Measurements from ENCODE around the gene RGS14. TPM values are rescaled to one million over a fixed set of nuclear protein-coding genes. Genes with fewer than 3 reads are reported as not detected.

RGS14 gene
- total and polyA plus RNA-seq, 5 donors from 2014 or later = 40.1 to 93.3 (median 53.4) TPM

DNA sequence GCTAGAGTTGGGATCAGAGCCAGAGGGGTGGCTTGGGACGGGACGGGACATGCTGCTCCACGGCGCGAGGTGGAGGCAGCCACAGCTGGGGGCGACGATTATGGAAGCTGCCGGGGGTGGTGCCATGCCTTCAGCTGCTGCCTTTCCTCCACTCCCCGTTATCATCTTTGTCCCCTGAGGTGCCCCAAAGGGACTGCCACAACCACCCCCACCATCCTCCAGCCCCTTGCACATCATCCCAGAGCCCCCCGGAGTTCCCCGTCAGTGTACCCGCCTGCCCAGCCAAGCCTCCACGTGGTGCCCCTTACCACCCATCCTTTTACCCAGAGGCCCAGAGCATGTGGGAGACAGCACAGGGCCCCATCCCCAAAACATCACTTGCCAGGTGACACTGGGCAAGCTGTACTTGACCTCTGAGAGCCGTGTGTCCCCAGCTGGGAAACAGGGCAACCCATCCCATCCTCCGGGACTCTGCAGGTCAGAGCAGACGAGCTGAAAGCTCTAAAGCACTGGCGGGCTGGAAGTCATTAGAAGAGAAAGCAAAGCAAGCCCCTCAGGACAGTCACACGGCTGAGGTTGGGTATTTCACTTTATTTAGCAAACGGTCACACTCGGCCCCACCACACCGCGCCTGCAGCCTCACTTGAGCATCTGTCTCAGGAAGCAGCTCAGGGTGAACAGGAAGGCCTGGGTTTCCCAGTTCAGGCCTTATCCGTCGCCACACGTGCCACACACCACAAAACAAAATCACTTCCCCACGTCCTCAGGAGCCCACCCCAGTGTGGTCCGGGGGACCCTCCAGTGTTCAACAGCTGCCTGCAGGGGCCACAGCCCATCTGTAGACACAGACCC, 26.5 kb upstream of the RGS14 start:
- H3K27me3 Mint-ChIP-seq = no peaks in the 10 kb centered on the region
- no peaks in the 10 kb centered on the region for H3K4me1 ChIP-seq (ENCODE audit: control insufficient read depth, insufficient read depth, low read length, poor library complexity, severe bottlenecking)
- peaks cover 0 to 14% (median 6%) of the 10 kb centered on the region in 4 donors for H3K4me1 Mint-ChIP-seq
- no peak for DNase-seq
- H3K27me3 ChIP-seq (ENCODE audit: control insufficient read depth, insufficient read depth, low read length) = no peaks in the 10 kb centered on the region
- H3K9me3 Mint-ChIP-seq = no peaks in the 10 kb centered on the region
- ATAC-seq (ENCODE audit: low read depth in 2 of 2) = no peak
- H3K36me3 Mint-ChIP-seq = peaks cover 25% of the 10 kb centered on the region
- peaks cover 56% of the 10 kb centered on the region for H3K36me3 ChIP-seq (ENCODE audit: control insufficient read depth, insufficient read depth, low read length)
- no peak overlapping the region for H3K27ac Mint-ChIP-seq
- no peak overlapping the region for H3K4me3 ChIP-seq (ENCODE audit: low read depth, low read length)
- H3K4me3 Mint-ChIP-seq = no peak overlapping the region
- H3K27ac ChIP-seq (ENCODE audit: insufficient read depth, low read length, poor library complexity, severe bottlenecking) = no peak overlapping the region
- no peaks in the 10 kb centered on the region for H3K9me3 ChIP-seq (ENCODE audit: control insufficient read depth in 2 of 2, low read length in 2 of 2)

DNA sequence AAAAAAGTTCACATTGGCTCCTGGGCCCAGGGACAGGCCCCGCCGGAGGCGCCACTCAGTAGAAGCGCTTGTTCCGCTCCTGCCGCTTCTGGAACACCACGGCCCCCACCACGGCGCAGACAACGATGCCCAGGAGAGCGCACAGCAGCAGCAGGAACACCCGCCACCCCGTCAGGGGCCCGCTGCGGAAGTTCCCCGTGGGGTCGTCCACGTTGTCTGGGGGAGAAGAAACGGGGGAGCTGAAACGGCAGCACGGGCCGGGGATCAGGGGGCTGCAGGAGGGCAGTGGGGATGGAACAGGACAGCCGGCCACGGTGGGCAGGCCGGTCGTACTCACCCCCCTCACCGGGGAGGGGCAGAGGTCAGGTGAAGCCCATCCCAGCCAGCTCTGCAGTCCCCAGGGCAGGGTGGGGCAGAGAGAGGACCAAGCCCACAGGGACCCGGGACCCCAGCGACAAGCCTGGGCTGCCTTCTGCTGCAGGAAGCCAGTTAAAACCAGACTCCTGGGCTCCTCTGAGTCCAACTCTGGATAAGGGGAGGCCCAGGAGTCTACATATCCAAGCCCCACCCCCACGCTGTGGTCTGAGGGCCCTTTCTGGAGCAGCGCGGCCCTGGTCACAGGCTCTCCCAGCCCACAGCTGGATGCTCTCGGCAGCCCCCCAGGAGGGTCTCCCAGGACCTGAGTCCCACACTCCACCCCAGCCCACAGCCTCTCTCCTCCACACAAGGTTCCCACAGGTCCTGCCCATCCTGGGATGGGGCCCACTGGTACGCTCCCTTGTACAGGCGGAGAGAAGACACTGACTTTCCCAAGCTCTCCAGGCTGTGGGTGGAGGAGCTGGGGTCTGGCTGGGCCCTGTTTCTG, 25.5 kb upstream of the RGS14 start:
- no peak overlapping the region for H3K4me3 ChIP-seq (ENCODE audit: low read depth, low read length)
- Mint-ChIP-seq H3K4me3 (no peak overlapping the region), H3K27me3 (no peaks in the 10 kb centered on the region), H3K27ac (no peak overlapping the region), H3K4me1 (peaks cover 0 to 11% (median 6%) of the 10 kb centered on the region in 4 donors), H3K36me3 (peaks cover 29% of the 10 kb centered on the region), H3K9me3 (no peaks in the 10 kb centered on the region)
- peaks cover 66% of the 10 kb centered on the region for H3K36me3 ChIP-seq (ENCODE audit: control insufficient read depth, insufficient read depth, low read length)
- H3K27ac ChIP-seq (ENCODE audit: insufficient read depth, low read length, poor library complexity, severe bottlenecking) = no peak overlapping the region
- ATAC-seq (ENCODE audit: low read depth in 2 of 2) (no peak), DNase-seq (no peak)
- H3K9me3 ChIP-seq (ENCODE audit: control insufficient read depth in 2 of 2, low read length in 2 of 2) = no peaks in the 10 kb centered on the region
- H3K27me3 ChIP-seq (ENCODE audit: control insufficient read depth, insufficient read depth, low read length) = no peaks in the 10 kb centered on the region
- no peaks in the 10 kb centered on the region for H3K4me1 ChIP-seq (ENCODE audit: control insufficient read depth, insufficient read depth, low read length, poor library complexity, severe bottlenecking)

DNA sequence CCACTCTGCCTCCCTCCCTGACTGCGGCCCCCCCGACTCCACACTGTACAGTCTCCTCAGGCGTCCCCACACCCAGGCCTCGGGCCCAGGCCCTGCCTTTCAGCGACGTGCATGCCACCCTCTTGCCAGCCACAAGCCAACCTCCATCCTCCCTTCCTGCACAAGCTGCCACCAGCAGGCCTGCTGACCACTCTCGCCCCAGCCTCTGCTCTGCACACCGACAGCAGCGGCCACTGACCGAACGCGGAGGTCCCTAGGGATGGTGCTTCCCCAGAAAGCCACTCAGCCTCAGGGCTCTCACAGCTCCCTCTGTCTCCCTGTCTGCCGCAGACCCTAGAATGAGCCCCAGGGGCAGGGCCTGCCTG, 24.8 kb upstream of the RGS14 start:
- Histone ChIP-seq H3K36me3 (ENCODE audit: control insufficient read depth, insufficient read depth, low read length) (peaks cover 67% of the 10 kb centered on the region), H3K4me3 (ENCODE audit: low read depth, low read length) (no peak overlapping the region), H3K27me3 (ENCODE audit: control insufficient read depth, insufficient read depth, low read length) (no peaks in the 10 kb centered on the region), H3K27ac (ENCODE audit: insufficient read depth, low read length, poor library complexity, severe bottlenecking) (no peak overlapping the region), H3K9me3 (ENCODE audit: control insufficient read depth in 2 of 2, low read length in 2 of 2) (no peaks in the 10 kb centered on the region), H3K4me1 (ENCODE audit: control insufficient read depth, insufficient read depth, low read length, poor library complexity, severe bottlenecking) (no peaks in the 10 kb centered on the region)
- Mint-ChIP-seq H3K4me1 (peaks cover 0 to 6% (median 2%) of the 10 kb centered on the region in 4 donors), H3K4me3 (no peak overlapping the region), H3K36me3 (peaks cover 27% of the 10 kb centered on the region), H3K9me3 (no peaks in the 10 kb centered on the region), H3K27me3 (no peaks in the 10 kb centered on the region), H3K27ac (no peak overlapping the region)
- DNase-seq (no peak), ATAC-seq (ENCODE audit: low read depth in 2 of 2) (no peak)

DNA sequence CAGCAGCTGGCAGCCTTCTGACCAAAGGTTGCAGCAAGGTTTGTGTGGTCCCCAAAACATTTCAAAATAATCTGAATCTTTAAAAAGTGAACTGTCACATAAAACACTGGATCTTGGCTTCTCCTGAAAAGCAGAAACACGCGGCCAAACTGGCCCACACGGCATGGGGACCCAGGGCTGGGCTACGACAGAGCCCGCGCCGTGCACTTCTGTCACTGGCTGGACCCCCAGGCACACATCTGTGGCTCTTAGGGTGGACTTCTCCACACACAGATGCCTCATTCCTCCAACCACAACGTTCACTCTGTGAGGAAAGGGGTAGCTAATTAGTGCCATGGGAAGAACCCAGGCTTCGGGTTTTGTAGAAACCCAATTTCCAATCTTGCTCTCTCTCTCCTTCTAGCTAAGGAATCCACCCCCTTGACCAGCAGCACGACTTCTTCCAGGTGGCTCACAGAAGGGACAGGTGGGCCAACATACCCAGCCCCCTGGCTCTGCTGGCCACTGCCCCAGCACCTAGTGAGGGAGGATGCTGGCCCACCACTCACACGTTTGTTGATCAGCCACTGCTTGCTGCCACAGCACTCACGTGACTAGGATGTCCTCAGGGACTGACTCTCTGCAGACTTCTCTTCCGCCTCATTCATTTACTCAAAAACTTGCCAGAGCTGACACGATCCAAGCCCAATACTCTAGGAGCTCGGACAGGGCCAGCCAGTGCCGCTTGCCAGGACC, 24.1 kb upstream of the RGS14 start:
- no peaks in the 10 kb centered on the region for H3K4me1 ChIP-seq (ENCODE audit: control insufficient read depth, insufficient read depth, low read length, poor library complexity, severe bottlenecking)
- H3K36me3 ChIP-seq (ENCODE audit: control insufficient read depth, insufficient read depth, low read length) = peaks cover 72% of the 10 kb centered on the region
- H3K27ac Mint-ChIP-seq = peak overlapping the region in 1 of 3 donors; percentile 51
- H3K27me3 ChIP-seq (ENCODE audit: control insufficient read depth, insufficient read depth, low read length) = no peaks in the 10 kb centered on the region
- peak overlapping the region in 1 of 4 donors; percentile 48 for H3K4me3 Mint-ChIP-seq
- no peak overlapping the region for H3K4me3 ChIP-seq (ENCODE audit: low read depth, low read length)
- H3K9me3 Mint-ChIP-seq = no peaks in the 10 kb centered on the region
- no peaks in the 10 kb centered on the region for H3K27me3 Mint-ChIP-seq
- DNase-seq = no peak
- no peak for ATAC-seq (ENCODE audit: low read depth in 2 of 2)
- peaks cover 0 to 6% (median 2%) of the 10 kb centered on the region in 4 donors for H3K4me1 Mint-ChIP-seq
- no peak overlapping the region for H3K27ac ChIP-seq (ENCODE audit: insufficient read depth, low read length, poor library complexity, severe bottlenecking)
- peaks cover 27% of the 10 kb centered on the region for H3K36me3 Mint-ChIP-seq
- no peaks in the 10 kb centered on the region for H3K9me3 ChIP-seq (ENCODE audit: control insufficient read depth in 2 of 2, low read length in 2 of 2)

DNA sequence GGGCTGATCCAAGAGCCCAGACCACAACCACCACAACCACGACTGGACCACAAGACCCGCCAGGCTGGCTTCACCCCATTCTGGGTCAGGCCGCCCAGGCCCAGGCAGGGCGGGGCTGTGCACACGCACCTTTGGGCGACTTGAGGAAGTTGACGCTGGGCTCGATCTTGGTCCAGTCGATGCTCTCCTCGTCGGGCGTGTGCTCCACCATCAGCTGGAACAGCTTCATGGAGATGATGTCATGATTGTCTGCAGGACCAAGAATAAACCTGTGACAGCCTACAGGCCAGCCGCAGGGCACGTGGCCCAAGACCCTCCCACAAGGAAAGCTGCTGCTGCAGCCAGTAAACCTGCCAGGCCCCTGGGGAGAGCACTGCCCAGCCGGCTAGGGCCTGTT, 23.6 kb upstream of the RGS14 start:
- no peak overlapping the region for H3K4me3 Mint-ChIP-seq
- H3K36me3 Mint-ChIP-seq = peaks cover 28% of the 10 kb centered on the region

DNA sequence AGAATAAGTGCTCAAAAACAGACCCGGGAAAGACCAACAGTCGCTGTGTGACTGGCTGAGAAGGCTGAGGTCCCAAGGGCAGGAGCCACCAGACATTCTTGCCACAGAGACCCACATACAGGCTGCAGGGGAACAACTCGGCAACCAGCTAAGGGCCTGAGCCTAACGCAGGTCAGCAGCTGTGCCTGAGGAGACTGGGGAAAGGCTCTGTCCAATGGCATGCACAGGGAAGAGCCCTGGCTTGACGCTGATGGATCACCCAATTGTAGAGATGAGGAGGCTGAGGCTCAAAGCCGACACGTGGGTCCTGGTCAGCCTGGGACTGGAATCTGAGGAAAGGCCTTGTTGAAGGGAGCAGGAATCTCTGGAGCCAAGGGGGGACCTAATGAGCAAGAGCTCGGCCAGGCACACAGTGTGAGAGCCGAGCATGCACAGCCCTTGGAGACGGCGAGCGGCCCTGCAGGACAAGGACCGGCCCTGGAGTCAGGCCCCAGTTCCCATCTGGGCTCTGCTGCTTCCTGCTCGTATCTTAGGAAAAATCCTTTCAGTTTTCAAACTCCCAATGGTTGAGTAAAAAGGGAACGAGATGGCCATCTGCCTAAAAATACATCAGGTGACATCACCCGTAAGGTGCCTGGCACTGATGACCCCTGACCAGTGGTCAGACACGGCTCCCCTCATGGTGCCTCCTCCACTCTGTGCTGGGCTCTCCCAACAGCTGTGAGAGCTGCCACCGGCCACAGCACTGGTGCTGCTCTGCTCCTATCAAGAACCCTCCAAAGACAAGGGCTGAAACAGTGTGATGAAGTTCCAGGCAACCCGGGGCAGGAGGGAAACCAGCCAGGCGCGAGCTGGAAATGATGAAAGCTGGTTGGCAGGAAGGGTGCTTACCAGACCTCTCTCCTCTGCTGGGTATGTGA, 22.7 kb upstream of the RGS14 start:
- H3K9me3 ChIP-seq (ENCODE audit: control insufficient read depth in 2 of 2, low read length in 2 of 2) = peaks cover 3 to 7% of the 10 kb centered on the region in 2 experiments
- Mint-ChIP-seq H3K36me3 (peaks cover 36% of the 10 kb centered on the region), H3K4me1 (peaks cover 3 to 11% (median 7%) of the 10 kb centered on the region in 4 donors), H3K4me3 (no peak overlapping the region), H3K9me3 (peaks cover 0 to 6% (median 1%) of the 10 kb centered on the region in 7 donors), H3K27me3 (no peaks in the 10 kb centered on the region), H3K27ac (no peak overlapping the region)
- H3K4me1 ChIP-seq (ENCODE audit: control insufficient read depth, insufficient read depth, low read length, poor library complexity, severe bottlenecking) = no peaks in the 10 kb centered on the region
- no peak overlapping the region for H3K4me3 ChIP-seq (ENCODE audit: low read depth, low read length)
- DNase-seq = no peak
- no peaks in the 10 kb centered on the region for H3K27me3 ChIP-seq (ENCODE audit: control insufficient read depth, insufficient read depth, low read length)
- peaks cover 83% of the 10 kb centered on the region for H3K36me3 ChIP-seq (ENCODE audit: control insufficient read depth, insufficient read depth, low read length)
- ATAC-seq (ENCODE audit: low read depth in 2 of 2) = no peak
- H3K27ac ChIP-seq (ENCODE audit: insufficient read depth, low read length, poor library complexity, severe bottlenecking) = no peak overlapping the region

More for the DNA sequence above, 23.6 kb upstream of the RGS14 start:
- Mint-ChIP-seq H3K4me1 (peaks cover 0 to 6% (median 3%) of the 10 kb centered on the region in 4 donors), H3K9me3 (no peaks in the 10 kb centered on the region), H3K27ac (no peak overlapping the region), H3K27me3 (no peaks in the 10 kb centered on the region)
- no peaks in the 10 kb centered on the region for H3K4me1 ChIP-seq (ENCODE audit: control insufficient read depth, insufficient read depth, low read length, poor library complexity, severe bottlenecking)
- no peaks in the 10 kb centered on the region for H3K27me3 ChIP-seq (ENCODE audit: control insufficient read depth, insufficient read depth, low read length)
- H3K36me3 ChIP-seq (ENCODE audit: control insufficient read depth, insufficient read depth, low read length) = peaks cover 78% of the 10 kb centered on the region
- no peak for ATAC-seq (ENCODE audit: low read depth in 2 of 2)
- no peak overlapping the region for H3K4me3 ChIP-seq (ENCODE audit: low read depth, low read length)
- DNase-seq = no peak
- no peak overlapping the region for H3K27ac ChIP-seq (ENCODE audit: insufficient read depth, low read length, poor library complexity, severe bottlenecking)
- no peaks in the 10 kb centered on the region for H3K9me3 ChIP-seq (ENCODE audit: control insufficient read depth in 2 of 2, low read length in 2 of 2)

DNA sequence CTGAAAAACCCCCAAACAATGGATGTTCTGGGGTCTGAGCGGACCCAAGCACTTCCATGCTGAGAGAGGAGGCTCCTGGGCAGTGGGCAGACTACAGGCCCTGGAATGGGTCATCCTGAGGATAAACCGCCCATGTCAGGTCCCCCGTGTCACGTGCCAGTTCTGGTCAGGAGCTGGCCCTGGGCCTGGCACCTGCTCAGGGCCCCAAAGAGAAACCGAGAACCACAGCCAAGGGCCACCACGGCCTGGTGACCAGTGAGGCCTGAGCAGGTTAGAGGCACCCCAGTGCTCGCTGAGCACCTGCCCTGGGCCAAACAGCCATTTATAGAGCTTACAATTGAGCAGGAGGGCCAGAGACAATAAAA, 22.0 kb upstream of the RGS14 start:
- H3K4me1 ChIP-seq (ENCODE audit: control insufficient read depth, insufficient read depth, low read length, poor library complexity, severe bottlenecking) = no peaks in the 10 kb centered on the region
- Mint-ChIP-seq H3K27ac (no peak overlapping the region), H3K27me3 (no peaks in the 10 kb centered on the region)

More for the DNA sequence above, 22.0 kb upstream of the RGS14 start:
- Histone ChIP-seq H3K36me3 (ENCODE audit: control insufficient read depth, insufficient read depth, low read length) (peaks cover 84% of the 10 kb centered on the region), H3K4me3 (ENCODE audit: low read depth, low read length) (no peak overlapping the region), H3K27me3 (ENCODE audit: control insufficient read depth, insufficient read depth, low read length) (no peaks in the 10 kb centered on the region), H3K27ac (ENCODE audit: insufficient read depth, low read length, poor library complexity, severe bottlenecking) (no peak overlapping the region), H3K9me3 (ENCODE audit: control insufficient read depth in 2 of 2, low read length in 2 of 2) (peaks cover 5 to 11% of the 10 kb centered on the region in 2 experiments)
- peaks cover 3 to 11% (median 6%) of the 10 kb centered on the region in 4 donors for H3K4me1 Mint-ChIP-seq
- no peak for DNase-seq
- no peak for ATAC-seq (ENCODE audit: low read depth in 2 of 2)
- peaks cover 0 to 6% (median 1%) of the 10 kb centered on the region in 7 donors for H3K9me3 Mint-ChIP-seq
- H3K4me3 Mint-ChIP-seq = no peak overlapping the region
- H3K36me3 Mint-ChIP-seq = peaks cover 31% of the 10 kb centered on the region
